ENCODE measurements around the gene EXOC1L.

GRCh38 chr4:55876387-55876786 is 56.8 kb downstream of the EXOC1L start:
- TF ChIP-seq, protein P1, sequence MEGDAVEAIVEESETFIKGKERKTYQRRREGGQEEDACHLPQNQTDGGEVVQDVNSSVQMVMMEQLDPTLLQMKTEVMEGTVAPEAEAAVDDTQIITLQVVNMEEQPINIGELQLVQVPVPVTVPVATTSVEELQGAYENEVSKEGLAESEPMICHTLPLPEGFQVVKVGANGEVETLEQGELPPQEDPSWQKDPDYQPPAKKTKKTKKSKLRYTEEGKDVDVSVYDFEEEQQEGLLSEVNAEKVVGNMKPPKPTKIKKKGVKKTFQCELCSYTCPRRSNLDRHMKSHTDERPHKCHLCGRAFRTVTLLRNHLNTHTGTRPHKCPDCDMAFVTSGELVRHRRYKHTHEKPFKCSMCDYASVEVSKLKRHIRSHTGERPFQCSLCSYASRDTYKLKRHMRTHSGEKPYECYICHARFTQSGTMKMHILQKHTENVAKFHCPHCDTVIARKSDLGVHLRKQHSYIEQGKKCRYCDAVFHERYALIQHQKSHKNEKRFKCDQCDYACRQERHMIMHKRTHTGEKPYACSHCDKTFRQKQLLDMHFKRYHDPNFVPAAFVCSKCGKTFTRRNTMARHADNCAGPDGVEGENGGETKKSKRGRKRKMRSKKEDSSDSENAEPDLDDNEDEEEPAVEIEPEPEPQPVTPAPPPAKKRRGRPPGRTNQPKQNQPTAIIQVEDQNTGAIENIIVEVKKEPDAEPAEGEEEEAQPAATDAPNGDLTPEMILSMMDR (IDR thresholded peaks at IDR 0.05) = no peak
- no peak for TF ChIP-seq EP300 (IDR thresholded peaks at IDR 0.05)
